ENCODE data around the gene SIX5. TPM values are rescaled to one million over a fixed set of nuclear protein-coding genes. Genes with fewer than 3 reads are reported as not detected.
"Not testable (repeated sequence)": the region's sequence is repeated elsewhere in the genome, so short reads cannot be mapped to it uniquely, and the experiment has no call there.

SIX5 gene
- total RNA-seq, 1 experiment from 2014 or later: 26.0 TPM

GRCh38 chr19:45752639-45753038 is 16.4 kb downstream of the SIX5 start (continued):
- no peak for TF ChIP-seq CTCF (IDR thresholded peaks at IDR 0.05)

GRCh38 chr19:45751483-45751882 is 17.6 kb downstream of the SIX5 start:
- not testable (repeated sequence) for H3K36me3 Mint-ChIP-seq; H3K27me3 Mint-ChIP-seq (ENCODE audit: low read depth); H3K9me3 Mint-ChIP-seq; H3K4me1 Mint-ChIP-seq; H3K27ac Mint-ChIP-seq; ATAC-seq; H3K4me3 Mint-ChIP-seq; DNase-seq (ENCODE audit: low spot score)
- ChIA-PET CTCF (interaction anchor here (0.6 to 7.3 kb wide), 4 partner anchors 8 to 49 kb away, joined by 3 to 93 read pairs (median 4); partner anchors contain the start of gene SIX5), POLR2A (interaction anchor here (0.7 to 2.9 kb wide), 2 partner anchors 9 to 17 kb away, joined by 4 to 20 read pairs; partner anchors contain the start of gene SIX5)

DNA sequence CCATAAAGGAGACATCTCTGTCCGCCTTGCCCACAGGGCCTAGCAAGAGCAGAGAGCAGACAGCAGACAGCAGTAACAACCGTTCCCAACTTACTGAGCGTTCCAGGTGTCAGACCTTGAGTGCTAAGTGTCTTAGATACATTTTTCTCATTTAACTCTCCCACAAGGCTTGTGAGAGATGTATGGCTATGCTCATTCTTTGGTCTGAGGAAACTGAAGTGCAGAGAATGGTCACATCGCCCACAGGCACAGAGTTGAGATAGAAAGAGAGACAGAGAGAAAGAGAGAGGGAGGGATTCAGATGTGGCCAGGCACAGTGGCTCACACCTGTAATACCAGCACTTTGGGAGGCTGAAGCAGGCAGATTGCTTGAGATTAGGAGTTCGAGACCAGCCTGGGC is 21.5 kb downstream of the SIX5 start:
- DNase-seq (ENCODE audit: low spot score): no peak
- ChIA-PET CTCF (no interaction called here), POLR2A (no interaction called here)
- H3K9me3 Mint-ChIP-seq: no peaks in the 10 kb centered on the region
- no peaks in the 10 kb centered on the region for H3K36me3 Mint-ChIP-seq
- no peak for ATAC-seq
- H3K27ac Mint-ChIP-seq: no peak overlapping the region
- peaks cover 23% of the 10 kb centered on the region for H3K27me3 Mint-ChIP-seq (ENCODE audit: low read depth)
- TF ChIP-seq, protein P1, sequence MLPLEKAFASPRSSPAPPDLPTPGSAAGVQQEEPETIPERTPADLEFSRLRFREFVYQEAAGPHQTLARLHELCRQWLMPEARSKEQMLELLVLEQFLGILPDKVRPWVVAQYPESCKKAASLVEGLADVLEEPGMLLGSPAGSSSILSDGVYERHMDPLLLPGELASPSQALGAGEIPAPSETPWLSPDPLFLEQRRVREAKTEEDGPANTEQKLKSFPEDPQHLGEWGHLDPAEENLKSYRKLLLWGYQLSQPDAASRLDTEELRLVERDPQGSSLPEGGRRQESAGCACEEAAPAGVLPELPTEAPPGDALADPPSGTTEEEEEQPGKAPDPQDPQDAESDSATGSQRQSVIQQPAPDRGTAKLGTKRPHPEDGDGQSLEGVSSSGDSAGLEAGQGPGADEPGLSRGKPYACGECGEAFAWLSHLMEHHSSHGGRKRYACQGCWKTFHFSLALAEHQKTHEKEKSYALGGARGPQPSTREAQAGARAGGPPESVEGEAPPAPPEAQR (CRISPR knock-in tag; IDR thresholded peaks at IDR 0.05): no peak
- TF ChIP-seq ZMAT4 (CRISPR knock-in tag; IDR thresholded peaks at IDR 0.05) (no peak), ZNF512 (CRISPR knock-in tag; IDR thresholded peaks at IDR 0.05; ENCODE audit: borderline replicate concordance) (no peak), ZBTB43 (CRISPR knock-in tag; IDR thresholded peaks at IDR 0.05) (no peak), RELA (CRISPR knock-in tag; IDR thresholded peaks at IDR 0.05; ENCODE audit: borderline replicate concordance) (no peak), PRDM15 (CRISPR knock-in tag; IDR thresholded peaks at IDR 0.05) (no peak)
- H3K4me3 Mint-ChIP-seq: no peak overlapping the region
- H3K4me1 Mint-ChIP-seq: no peaks in the 10 kb centered on the region

GRCh38 chr19:45746866-45747265 is 22.2 kb downstream of the SIX5 start:
- Mint-ChIP-seq H3K4me1 (no peaks in the 10 kb centered on the region), H3K36me3 (no peaks in the 10 kb centered on the region), H3K27me3 (ENCODE audit: low read depth) (peaks cover 26% of the 10 kb centered on the region), H3K9me3 (no peaks in the 10 kb centered on the region), H3K27ac (no peak overlapping the region), H3K4me3 (no peak overlapping the region)
- DNase-seq (ENCODE audit: low spot score): no peak
- CTCF ChIA-PET: no interaction called here
- no peak for TF ChIP-seq GRHL2 (CRISPR knock-in tag; IDR thresholded peaks at IDR 0.05; ENCODE audit: insufficient replicate concordance, severe bottlenecking)
- ATAC-seq: no peak
- POLR2A ChIA-PET: no interaction called here

All from WTC11 (cell line).